GM12878 (cell line): ENCODE results near the gene HOXC13.

Source experiments
- DPF2 ChIP-seq: fragments of 450-650 bp; IDR thresholded peaks from 2 replicates; pipeline ENCODE4 v1.6.1; 2017; ENCODE audit warnings: mild to moderate bottlenecking
- EP300 ChIP-seq, 2 experiments: fragments of 150-350 bp in 1 of 2; IDR thresholded peaks; 2 replicates each; pipeline ENCODE4 v1.6.1; 2011 to 2012; ENCODE audit warnings: low read depth in 2 of 2, low read length in 2 of 2, borderline replicate concordance in 1 of 2, improper control_type of control experiment in 1 of 2, inconsistent platforms in 1 of 2; ENCODE audit not compliant: control insufficient read depth in 1 of 2
- JUND ChIP-seq: IDR thresholded peaks from 2 replicates; pipeline ENCODE4 v1.6.1; 2012; ENCODE audit warnings: low read depth, mild to moderate bottlenecking, low read length, improper control_type of control experiment, moderate library complexity
- SIN3A ChIP-seq: IDR thresholded peaks from 2 replicates; pipeline ENCODE4 v1.6.1; 2012; ENCODE audit warnings: low read depth, low read length, improper control_type of control experiment
- TCF3 ChIP-seq: IDR thresholded peaks from 2 replicates; pipeline ENCODE4 v1.6.1; 2012; ENCODE audit warnings: low read depth, mild to moderate bottlenecking, low read length, borderline replicate concordance; ENCODE audit not compliant: insufficient read depth

- no peak for TF ChIP-seq EP300 (IDR thresholded peaks at IDR 0.05; ENCODE audit: borderline replicate concordance in 1 of 2, control insufficient read depth in 1 of 2, low read depth in 2 of 2, low read length in 2 of 2)
- TF ChIP-seq DPF2: no peak
- no peak for TF ChIP-seq JUND
- no peak for TF ChIP-seq TCF3
- no peak for TF ChIP-seq SIN3A
Measured at GRCh38 chr12:53972152-53972702, 33.6 kb downstream of the HOXC13 start.
